ENCODE data around the gene KIAA1328.

- TF ChIP-seq CTCF (IDR thresholded peaks at IDR 0.05) (no peak), POLR2A (IDR thresholded peaks at IDR 0.05) (no peak)
These were observed 66.7 kb downstream of the KIAA1328 start for GRCh38 chr18:36895606-36896005.

Data from tibial nerve (tissue), 3 donors.